ENCODE data around the gene PAFAH1B2.

DNA sequence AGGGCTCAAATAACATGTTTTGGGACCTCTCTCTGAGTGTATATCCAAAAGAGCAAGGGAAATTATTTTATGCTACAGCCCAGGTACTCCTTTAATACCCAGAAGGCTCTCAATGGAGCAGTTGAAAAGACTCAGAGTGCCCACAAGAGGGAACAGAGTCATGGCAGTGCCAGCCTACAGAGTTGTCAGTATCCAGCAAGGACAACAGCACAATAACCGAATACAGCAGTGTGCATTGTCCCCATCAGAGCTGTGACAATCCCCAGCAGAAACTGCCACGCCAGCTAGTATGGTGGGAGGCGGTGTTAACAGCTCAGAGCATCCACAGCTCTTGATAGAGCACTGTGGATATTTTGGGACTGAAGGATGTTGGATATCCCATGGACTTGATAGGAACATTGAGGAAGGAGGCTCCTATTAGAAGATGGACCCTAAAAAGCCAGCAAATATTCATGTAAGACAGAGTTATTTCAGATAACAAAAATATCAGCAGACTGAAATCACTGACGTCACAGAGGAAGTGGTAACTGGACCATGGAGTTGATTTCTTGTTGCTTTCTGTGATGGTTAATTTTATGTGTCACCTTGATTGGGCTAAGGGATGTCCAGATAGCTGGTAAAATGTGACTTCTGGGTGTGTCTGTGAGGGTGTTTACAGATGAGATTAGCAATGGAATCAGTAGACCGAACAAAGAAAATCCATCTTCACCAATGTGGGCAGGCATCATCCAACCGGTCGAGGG is 17.7 kb upstream of the PAFAH1B2 start:
- TF ChIP-seq POLR2AphosphoS5 (IDR thresholded peaks at IDR 0.05) (no peak), POLR2A (IDR thresholded peaks at IDR 0.05) (no peak)
- TF ChIP-seq, protein P1, sequence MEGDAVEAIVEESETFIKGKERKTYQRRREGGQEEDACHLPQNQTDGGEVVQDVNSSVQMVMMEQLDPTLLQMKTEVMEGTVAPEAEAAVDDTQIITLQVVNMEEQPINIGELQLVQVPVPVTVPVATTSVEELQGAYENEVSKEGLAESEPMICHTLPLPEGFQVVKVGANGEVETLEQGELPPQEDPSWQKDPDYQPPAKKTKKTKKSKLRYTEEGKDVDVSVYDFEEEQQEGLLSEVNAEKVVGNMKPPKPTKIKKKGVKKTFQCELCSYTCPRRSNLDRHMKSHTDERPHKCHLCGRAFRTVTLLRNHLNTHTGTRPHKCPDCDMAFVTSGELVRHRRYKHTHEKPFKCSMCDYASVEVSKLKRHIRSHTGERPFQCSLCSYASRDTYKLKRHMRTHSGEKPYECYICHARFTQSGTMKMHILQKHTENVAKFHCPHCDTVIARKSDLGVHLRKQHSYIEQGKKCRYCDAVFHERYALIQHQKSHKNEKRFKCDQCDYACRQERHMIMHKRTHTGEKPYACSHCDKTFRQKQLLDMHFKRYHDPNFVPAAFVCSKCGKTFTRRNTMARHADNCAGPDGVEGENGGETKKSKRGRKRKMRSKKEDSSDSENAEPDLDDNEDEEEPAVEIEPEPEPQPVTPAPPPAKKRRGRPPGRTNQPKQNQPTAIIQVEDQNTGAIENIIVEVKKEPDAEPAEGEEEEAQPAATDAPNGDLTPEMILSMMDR (IDR thresholded peaks at IDR 0.05), result no peak

Measured in stomach (tissue), 4 donors.